NCI-H748 (cell line): ENCODE results near the gene ELAVL4.

Experiments
- DNase-seq: peaks from one replicate; lab custom pipeline; 2025; ENCODE audit not compliant: unreplicated experiment; lab: John Stamatoyannopoulos, UW

The ELAVL4 gene

DNA sequence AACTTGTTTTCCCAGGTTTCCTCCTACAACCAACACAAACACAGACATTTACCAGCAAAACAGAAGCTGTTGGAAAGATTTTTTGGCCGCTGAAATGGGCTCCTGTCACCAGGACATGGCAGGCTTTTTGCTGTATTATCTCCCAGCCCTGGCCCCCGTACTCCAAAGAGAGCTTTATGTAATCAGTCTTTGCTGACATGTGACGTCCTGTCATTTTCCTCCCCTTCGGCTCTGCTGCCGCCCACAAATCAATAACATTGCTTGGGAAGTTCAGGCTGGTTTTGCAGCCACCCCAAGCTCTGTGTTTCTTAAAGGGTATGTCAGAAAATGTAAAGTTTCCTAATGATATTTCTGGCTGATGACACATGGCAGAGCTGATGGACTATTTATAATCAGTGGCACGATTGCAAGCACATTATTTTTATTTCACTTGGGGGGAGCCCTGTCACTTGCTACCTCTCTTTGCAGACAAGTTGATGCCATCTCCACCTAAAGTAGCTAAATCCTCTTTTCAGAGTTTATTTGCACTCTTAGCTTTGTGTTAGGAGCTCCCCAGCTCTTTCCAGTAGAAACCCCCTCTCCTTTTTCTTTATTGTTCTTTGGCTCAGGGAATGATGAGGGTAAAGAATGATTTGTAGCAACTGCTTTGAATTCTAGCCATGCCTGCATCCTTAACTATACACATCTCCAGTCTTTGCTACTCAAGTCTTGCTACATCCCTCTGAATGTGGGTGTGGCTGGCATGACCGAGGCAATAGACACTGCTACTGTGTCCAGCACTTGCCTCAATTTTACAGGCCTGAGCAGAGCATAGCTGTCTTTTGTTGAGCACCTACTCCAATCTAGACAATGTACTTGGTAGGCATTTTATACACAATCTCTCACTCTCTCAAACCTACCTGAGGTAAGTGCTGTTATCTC lies 67.3 kb downstream of the ELAVL4 start:
- no peak for DNase-seq

DNA sequence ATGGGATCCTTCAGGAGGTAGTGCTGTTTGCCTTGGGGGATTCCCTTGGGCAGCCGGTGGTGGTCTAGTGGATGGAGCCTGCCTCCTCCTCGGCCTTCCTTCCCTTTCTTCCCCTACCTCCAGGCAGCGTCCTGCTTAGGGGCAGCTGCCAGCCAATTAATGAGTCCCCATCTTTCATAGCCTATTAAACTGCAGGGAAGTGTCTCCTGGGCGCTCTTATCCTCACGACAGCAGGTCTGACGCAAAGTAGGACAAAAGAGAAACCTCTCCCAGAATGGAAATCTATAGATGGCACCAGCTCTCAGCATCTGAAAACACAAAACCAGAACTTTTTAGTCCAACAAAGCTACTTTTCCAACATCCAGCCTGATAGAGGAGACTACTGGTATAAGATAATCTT lies 69.3 kb downstream of the ELAVL4 start:
- DNase-seq, result no peak

DNA sequence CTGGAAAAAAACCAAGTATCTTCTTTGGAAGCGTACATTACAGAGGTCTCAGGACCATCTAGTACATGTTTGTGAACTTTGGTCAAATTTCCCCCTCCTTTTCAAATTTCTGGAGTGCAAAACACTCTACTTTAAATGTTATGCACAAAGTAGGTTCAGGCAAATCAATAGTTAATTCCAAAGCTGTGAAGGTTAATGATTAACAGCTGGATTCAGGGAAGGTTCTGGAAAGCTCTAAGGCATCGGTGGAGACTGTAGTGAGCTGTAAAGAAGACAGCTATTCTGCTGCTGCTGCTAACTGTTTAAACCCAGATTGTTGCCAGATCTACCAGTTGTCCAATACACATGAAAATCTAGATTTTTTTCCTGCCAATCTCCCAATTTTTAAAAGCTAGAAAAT lies 70.9 kb downstream of the ELAVL4 start:
- no peak for DNase-seq

DNA sequence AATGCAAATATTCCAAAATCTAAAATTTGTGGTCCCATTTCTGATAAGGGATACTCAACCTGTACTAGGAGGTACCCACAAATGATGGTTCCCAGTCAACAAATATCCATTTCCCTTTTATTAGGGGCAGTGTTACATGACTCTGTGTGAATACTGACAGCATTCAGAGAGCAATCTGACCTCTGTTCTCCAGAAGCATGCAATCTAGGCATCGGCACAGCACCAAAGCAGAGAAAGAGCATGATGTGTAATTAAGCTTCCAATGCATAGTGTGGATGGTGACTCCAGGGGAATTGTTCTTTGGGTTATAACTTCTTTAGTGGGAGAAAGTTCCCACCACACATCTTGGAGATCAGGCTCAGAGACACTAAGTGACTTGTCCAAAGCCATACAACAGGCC lies 71.6 kb downstream of the ELAVL4 start:
- no peak for DNase-seq

DNA sequence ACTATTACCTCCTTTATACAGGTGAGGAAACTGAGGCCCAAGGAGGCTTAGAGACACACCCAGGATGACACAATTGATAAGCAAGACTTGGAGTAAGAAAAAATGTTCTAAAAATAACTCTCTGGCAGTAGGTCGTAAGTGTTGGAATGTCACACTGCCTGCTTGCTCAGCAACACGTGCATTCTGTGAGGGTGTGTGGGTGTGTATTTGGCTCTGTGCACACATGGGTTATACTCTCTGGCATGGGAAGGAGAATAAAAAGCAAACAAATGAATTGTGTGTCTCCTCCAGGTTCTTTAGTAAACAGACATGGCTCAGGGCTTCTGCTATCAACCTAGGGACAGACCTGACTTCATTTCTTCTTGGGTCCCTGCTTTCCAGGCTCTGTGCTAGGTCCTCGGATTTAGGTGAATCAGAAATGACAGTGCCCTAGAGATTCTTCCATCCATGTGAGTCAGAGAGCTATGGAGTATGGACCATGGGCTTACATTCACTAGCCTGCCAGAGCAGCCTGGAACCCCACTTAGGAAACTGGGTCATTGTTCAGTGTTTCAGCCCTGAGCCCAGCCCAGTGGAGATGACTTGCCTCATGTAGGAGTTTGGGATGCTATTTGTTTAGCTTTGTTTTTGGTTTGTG lies 72.4 kb downstream of the ELAVL4 start:
- no peak for DNase-seq

DNA sequence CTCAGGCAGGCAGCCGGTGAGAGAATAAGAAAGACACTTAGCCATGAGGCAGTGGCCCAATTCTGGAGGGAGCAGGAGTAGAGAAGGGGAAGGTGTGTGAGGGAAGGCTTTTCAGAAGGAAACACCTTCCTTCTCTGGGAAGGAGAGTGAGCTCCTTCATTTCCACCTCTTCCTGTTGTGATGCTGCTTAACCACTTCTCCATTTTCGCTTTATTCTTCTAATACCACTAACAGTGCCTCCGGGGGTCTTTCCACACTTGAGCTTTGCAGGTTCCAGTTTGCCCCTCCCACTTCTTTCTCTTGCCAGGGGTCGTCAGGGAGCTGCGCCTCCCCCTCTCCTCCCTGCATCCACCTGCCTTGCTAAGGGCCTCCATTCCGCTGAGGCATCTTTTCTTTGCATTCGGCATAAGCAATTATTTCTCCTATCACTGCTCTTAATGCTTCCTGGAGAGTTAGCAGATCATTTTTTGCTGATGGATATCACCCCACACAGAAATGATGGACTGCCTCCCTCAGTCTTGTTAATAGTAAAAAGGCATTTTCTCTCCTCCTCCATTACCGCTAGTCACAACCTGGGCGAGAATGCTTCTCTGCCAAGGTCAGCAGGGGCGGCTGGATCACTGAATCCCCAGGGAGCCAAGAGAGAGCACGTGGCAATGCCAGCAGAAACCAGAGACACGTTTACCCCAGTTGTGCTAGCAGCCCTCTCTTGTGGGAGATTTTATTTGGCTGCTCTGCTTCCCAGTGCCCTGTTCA lies 74.8 kb downstream of the ELAVL4 start:
- no peak for DNase-seq

DNA sequence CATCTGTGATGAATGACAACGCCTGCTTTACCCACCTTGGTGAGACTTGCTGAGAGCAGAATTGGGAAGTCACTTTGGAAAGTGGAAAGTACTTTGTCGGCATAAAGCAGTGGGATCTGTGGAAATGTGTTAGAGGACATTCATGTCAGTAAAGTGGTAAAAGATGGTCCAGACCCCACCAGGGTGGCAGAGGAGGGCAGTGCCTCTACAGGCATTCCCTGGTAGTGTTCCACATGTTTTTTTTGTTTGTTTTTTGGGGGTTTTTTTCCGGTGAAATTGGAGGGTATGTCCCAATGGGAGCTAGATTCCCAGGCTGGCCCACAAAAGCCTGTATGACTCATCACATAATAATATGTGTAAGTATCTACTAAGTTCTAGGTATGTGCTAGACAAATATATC lies 80.6 kb downstream of the ELAVL4 start:
- no peak for DNase-seq

DNA sequence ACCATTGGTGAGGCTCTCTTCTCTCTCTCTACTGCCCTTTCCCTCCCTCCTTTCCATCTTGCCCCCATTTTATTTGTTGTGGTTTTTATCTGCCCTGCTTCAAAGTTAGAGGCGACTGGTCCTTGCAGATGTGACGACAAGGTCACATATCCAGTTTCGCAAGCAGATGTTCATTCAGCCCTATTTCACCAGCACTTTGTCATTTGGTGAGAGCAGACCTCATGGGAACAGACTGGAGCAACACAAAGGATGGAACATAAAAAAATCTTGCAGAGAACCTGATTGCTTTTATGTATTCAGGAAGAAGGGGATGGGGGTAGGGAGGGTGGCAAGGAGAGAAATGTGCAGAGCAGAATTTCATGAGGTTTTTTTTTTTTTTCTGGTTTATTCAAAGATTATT lies 84.3 kb downstream of the ELAVL4 start:
- no peak for DNase-seq

DNA sequence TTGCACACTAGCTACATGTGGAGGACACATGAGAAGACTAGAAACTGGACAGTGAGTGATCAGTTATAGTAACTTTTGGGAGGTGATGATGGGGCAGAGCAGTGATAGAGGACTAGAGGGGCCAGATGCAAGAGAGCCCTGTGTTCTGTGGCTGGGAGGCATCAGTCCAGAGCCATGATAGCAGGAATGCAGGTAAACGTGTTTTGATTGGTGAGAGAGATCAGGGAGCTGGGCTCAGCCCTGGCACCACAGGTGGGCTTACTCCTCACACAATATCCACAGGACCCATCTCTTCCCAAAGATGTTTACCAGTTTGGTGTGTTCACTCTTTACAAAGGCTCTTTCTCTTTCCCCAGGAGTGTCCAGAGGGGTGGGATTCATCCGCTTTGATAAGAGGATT lies 86.5 kb downstream of the ELAVL4 start:
- DNase-seq, result no peak

DNA sequence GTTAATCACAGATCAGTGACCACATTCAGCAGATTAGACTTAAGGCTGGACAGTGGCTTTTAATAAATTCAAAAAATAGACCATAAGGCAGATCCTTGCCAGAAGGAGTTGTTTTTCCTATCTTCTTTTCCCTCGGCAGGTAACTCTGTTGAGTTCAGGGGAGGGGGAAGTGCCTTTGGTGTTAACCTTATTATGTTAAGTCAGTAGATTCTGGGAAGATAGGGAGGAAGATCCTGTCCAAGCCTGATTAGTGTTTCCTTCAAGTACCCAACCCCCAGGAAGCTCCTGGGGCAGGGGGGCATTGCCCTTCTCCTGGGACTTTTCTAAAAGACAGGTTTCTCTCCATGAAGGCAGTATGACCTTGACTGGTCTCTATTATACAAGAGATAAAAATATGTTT lies 87.4 kb downstream of the ELAVL4 start:
- DNase-seq, result no peak

DNA sequence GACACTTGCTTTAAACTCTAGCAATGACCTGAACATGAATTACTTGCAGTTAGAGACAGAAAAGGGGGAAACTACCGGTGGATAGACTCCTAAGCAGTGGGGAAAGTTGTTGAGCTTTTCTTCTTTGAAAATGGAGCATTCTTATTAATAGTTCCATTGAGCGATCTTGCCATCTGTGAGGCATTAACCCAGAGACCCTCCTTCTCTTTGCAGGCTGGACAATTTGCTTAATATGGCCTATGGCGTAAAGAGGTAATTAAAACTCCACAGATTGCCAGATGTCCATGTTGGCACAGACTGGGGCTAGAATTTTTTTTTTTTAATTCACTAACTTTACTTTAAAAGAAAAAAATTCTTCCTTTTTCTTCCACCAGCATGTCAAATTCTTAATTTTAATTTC lies 88.5 kb downstream of the ELAVL4 start:
- DNase-seq, result no peak

DNA sequence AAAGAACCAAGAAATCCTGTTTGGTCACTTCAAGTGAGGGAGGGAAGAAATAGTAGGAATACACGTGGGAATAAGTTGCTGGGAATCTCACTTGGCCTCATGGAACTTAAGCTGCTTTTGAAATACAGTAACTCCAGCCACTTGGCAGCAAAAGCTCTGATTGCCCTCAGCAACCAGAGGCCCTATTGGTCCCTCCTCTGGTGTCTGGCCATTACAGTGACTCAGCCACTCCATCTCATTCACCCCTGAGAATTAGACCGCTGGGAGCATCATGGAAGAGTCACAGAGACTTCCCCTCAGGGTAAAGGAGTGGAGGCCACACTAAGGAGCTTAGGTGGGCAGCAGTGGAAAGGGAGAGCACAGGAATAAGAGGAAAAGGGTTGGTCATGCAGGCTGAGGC lies 99.6 kb downstream of the ELAVL4 start:
- no peak for DNase-seq

DNA sequence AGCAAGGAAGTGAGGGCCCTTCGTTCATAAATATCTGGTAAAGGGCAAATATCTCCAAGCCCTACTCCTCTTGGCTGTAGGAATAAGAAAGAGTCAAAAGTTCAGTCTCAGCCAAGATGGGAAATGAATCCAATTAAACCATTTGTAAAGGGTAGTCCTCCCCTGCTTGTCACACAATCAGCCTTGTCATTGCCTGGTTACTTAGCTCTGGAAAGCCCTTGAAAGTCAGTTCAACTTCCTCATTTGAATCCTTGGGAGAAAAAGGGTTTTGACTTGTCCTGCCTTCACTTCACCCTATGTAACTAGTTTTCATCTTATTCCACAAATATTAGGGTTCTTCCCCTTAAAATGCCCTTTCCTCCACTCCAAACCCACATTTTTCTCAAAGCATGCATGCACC lies 100.0 kb downstream of the ELAVL4 start:
- no peak for DNase-seq

DNA sequence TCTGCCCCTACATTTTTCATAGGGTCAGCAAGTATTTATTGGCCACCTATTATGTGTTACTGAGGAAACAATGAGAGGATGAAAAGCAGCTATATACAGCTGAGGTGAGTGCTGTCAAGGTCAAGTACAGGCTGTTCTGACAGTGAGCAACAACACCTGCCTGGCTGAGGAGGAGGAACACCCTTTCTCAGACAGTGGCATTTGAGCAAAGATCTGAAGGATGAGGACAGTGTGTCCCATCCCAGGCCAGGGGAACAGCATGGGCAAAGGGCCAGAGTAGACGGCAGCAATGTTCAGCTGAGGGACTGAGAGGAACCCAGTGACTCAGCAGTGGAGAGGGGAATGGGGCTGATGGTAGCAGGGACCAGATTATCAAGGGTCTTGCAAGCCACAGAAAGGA lies 101.0 kb downstream of the ELAVL4 start:
- DNase-seq, result no peak

DNA sequence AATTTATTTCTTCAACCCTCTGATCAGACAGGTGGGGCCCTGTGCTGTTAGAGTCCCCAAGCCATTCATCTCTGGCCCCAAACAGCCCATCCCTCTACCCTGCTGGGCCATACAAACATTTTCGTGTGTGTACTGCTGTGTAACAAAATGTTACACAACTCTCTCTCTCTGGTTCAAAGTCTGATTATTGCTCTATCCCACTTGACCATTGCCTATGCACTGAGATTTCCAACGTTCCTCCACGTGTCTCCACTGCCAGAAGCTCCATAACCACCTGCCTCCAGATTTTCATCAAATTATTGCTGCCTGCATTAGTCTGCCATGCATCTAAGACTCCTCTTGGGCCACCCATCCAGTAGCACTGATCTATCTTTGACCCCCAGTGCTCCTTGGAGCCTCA lies 104.8 kb downstream of the ELAVL4 start:
- no peak for DNase-seq

DNA sequence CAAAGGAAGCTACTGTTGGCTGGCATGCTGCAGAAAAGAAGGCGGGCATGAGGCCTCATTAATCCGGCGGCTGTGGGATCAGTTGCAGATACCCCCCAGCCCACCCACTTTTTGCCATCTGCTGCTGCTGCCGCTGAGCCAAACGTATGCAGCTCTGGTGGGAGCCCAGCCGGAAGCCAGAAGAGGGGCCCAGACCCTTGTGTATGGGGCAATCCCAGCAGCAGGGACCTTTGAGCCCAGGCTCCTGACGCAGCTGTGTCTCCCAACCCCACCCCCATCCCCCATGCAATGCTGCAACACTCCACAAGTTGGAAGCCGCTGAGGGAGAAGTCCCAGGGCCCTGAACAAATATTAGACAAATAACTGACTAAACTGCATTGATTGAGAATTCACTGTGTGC lies 106.0 kb downstream of the ELAVL4 start:
- no peak for DNase-seq

DNA sequence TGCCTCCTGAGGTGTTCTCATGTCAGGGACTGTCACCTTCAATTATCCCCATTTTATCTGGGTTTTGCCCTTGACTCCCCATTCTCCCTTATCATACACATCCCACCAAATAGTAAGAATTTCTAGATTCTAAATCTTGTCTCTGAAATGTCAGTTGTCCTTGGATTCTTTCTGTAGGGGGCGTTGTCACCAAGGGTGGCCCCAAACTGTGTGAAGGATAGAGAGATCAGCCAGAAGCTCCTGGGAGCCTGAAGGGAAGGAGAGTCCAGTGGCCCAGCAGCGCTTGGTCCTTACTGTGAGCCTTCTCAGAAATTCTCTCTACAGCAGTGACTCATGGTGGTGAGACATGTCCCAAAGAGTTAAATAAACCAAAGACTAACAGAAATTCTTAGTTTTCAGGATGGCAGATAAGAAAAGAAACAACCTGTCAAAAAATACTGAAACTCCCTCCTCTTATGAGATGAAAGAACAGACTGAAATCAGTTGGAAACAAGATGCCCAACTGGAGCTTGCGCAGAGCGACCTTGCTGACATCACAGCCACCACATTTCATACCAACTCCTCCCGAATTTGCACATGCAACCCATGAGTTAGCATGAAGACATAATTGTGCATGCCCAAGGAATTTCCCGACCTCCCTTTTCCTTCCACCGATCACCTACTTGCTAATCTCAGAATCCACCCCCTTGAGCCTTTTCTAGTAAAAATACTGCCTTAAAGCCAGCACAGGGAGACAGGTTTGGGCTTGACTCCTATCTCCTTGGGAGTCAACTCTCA lies 109.8 kb downstream of the ELAVL4 start:
- DNase-seq, result no peak

DNA sequence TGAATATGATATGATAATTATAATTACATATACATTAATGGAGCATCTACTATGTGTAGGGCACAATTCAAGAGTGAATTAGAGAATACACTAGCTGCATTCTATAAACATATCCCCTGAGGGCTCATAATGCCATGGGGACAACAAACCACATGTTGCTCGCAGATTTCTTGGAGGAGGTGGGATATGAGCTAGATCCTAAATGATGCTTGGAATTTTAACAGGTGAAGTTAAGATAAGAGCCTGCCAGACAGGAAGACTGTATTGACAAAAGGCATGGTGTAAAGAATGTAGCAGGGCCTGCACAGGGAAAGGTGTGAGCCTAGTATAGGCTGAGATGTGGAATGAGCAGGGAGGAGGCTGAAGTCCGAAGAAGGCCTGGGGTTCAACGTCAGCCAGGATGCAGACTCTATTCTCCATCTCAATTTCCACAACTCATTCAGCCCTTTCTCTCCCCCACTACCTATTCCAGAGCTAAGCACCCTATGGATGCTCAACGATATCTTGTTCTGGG lies 120.2 kb downstream of the ELAVL4 start:
- DNase-seq, result no peak

DNA sequence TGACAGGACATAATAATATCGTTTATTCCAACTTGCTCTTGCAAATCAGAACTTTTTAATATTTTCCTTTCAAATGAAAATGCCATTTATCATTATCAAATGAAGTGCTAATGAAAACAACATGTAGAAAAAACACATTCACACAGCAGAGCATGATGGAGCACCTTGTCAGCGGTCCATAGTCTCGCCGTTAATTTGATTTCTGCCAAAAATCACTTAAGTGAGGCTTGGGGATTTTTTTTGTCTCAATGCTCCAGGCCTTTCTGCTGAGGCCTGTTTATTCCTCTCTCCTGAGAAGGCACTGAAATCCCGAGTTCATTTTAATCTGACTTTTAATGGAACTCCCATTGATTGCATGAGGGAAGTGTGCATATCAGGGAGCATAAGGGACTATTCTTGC lies 122.5 kb downstream of the ELAVL4 start:
- DNase-seq, result no peak

DNA sequence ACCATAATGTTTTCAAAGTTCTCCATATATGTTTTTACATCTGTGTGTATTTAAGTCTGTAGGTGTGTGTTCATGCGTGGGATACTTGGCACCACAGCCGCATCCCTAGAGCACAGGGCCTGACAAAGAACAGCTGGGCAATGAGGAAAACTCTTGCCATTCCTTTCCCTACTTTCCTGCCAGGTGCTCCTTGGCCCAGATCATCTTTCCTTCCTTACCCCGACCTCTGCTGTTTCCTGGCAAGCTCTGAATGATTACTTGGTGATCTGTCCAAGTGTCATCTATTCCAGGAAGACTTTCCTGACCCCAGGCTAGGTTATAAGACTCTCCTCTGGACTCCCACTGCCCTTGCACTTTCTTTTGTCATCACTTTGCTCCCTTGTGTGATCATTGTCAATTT lies 123.6 kb downstream of the ELAVL4 start:
- no peak for DNase-seq

DNA sequence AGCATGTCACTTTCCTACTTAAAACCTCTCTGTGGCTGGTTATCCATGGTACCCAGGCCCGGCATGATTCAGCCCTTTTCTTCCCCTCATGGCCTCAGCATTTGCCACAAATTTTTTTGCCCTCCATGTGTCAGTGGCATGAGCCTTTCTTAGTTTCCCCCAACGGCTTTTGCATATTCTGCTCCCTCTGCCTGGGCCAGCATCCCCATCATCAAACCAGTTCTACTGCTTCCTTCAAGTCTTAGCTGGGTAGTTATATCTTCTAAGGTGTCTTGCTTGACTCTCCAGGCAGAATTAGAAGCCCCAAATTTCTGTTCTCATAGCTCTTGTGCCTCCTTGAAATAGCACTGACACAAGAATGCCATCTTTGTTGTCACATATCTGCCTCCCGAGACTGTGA lies 127.9 kb downstream of the ELAVL4 start:
- DNase-seq, result no peak
